Putamen (tissue), 1 donor: Measurements from ENCODE around the gene CCDC192.
A peak's percentile ranks its signal among the peaks of the same experiment; 100 is the strongest.
"Not testable (repeated sequence)": the region's sequence is repeated elsewhere in the genome, so short reads cannot be mapped to it uniquely, and the experiment has no call there.

Experiments
- DNase-seq: peaks from one replicate; pipeline ENCODE4 v3.0.0-alpha.2; 2016; ENCODE audit warnings: low spot score

Gene CCDC192

GRCh38 chr5:127702926-127703561 is at the start of gene CCDC192:
TSS of gene CCDC192 (plus strand) at chr5:127703391. CDS start at chr5:127703446, 55 bp downstream.
- DNase-seq = no peak

- DNase-seq = no peak
Measured at GRCh38 chr5:127656825-127657224, 46.4 kb upstream of the CCDC192 start.

- DNase-seq = no peak
Measured at GRCh38 chr5:127660047-127660733, 43.0 kb upstream of the CCDC192 start.

GRCh38 chr5:127664093-127664492 is 39.1 kb upstream of the CCDC192 start:
- no peak for DNase-seq

- DNase-seq = no peak
Measured at GRCh38 chr5:127665641-127666040, 37.5 kb upstream of the CCDC192 start.

- no peak for DNase-seq
Measured at GRCh38 chr5:127666043-127666716, 37.0 kb upstream of the CCDC192 start.

GRCh38 chr5:127667926-127668325 is 35.3 kb upstream of the CCDC192 start:
- no peak for DNase-seq

- no peak for DNase-seq
Measured at GRCh38 chr5:127671218-127671617, 32.0 kb upstream of the CCDC192 start.

- no peak for DNase-seq
Measured at GRCh38 chr5:127673117-127673800, 29.9 kb upstream of the CCDC192 start.

- DNase-seq = not testable (repeated sequence)
Measured at GRCh38 chr5:127676951-127677350, 26.2 kb upstream of the CCDC192 start.

GRCh38 chr5:127679691-127680330 is 23.4 kb upstream of the CCDC192 start:
- DNase-seq = not testable (repeated sequence)

- DNase-seq = peak; percentile 2
Measured at GRCh38 chr5:127680595-127680994, 22.6 kb upstream of the CCDC192 start.

GRCh38 chr5:127683008-127683407 is 20.2 kb upstream of the CCDC192 start:
- DNase-seq = no peak

GRCh38 chr5:127684726-127685467 is 18.3 kb upstream of the CCDC192 start:
- DNase-seq = no peak

GRCh38 chr5:127685662-127686061 is 17.5 kb upstream of the CCDC192 start:
- no peak for DNase-seq

GRCh38 chr5:127686424-127686823 is 16.8 kb upstream of the CCDC192 start:
- DNase-seq = no peak

- DNase-seq = no peak
Measured at GRCh38 chr5:127694518-127695171, 8.5 kb upstream of the CCDC192 start.

GRCh38 chr5:127695346-127695745 is 7.8 kb upstream of the CCDC192 start:
- no peak for DNase-seq

GRCh38 chr5:127696683-127697082 is 6.5 kb upstream of the CCDC192 start:
- no peak for DNase-seq

- DNase-seq = no peak
Measured at GRCh38 chr5:127697894-127698600, 5.1 kb upstream of the CCDC192 start.
